Esophagus muscularis mucosa (tissue), 4 donors: ENCODE measurements around the gene RRP36.

Experiments
- CTCF ChIP-seq, 3 experiments: fragments of 200-600 bp in 2 of 3; fragments of 450-650 bp in 1 of 3; sonication (generic) in 2 of 3; IDR thresholded peaks; one replicate each; pipeline ENCODE4 v1.5.1; 2017 to 2019; ENCODE audit warnings: antibody characterized with exemption in 3 of 3, mild to moderate bottlenecking in 2 of 3, moderate library complexity in 1 of 3
- EP300 ChIP-seq: sonication (generic); formaldehyde crosslinking; IDR thresholded peaks from one replicate; pipeline ENCODE4 v1.6.1; 2017; ENCODE audit warnings: antibody characterized with exemption
- POLR2A ChIP-seq: fragments of 450-650 bp; IDR thresholded peaks from one replicate; pipeline ENCODE4 v1.6.1; 2017; ENCODE audit warnings: antibody characterized with exemption, moderate library complexity, mild to moderate bottlenecking, low read depth
- POLR2AphosphoS5 ChIP-seq, 2 donors: sonication (generic); formaldehyde crosslinking; IDR thresholded peaks; one replicate each; pipeline ENCODE4 v1.6.1; 2017; ENCODE audit warnings: antibody characterized with exemption in 2 of 2

GRCh38 chr6:43060755-43061633 is 39.6 kb downstream of the RRP36 start:
- TF ChIP-seq CTCF (IDR thresholded peaks at IDR 0.05): no peak
- no peak for TF ChIP-seq EP300
- TF ChIP-seq POLR2A: no peak
- TF ChIP-seq POLR2AphosphoS5 (IDR thresholded peaks at IDR 0.05): no peak
